B cell (primary cell): Measurements from ENCODE around the gene RIN2. TPM values are rescaled to one million over a fixed set of nuclear protein-coding genes. Genes with fewer than 3 reads are reported as not detected.

Source experiments
- ATAC-seq: fragments of 200-7000 bp; cut with Tn5 transposase; one replicate; pipeline ENCODE4 v1.10.0; 2021; ENCODE audit warnings: low read depth, mild to moderate bottlenecking, moderate number of reproducible peaks, moderate library complexity
- CTCF ChIA-PET: fragments of 350-600 bp; sonication (Branson Sonifier 250); formaldehyde crosslinking; loops from one replicate; lab custom pipeline; 2021; ENCODE audit warnings: antibody characterized with exemption, inconsistent platforms; lab: Charles Lee
- POLR2A ChIA-PET: fragments of 350-600 bp; sonication (Branson Sonifier 250); formaldehyde crosslinking; loops from one replicate; lab custom pipeline; 2021; ENCODE audit warnings: antibody characterized with exemption; lab: Charles Lee
- DNase-seq: peaks from one replicate; pipeline ENCODE4 v3.0.0; 2013
- H2AFZ ChIP-seq: 2 replicates; pipeline ENCODE4 v1.6.1; 2012; ENCODE audit warnings: mild to moderate bottlenecking, low read depth, low read length; ENCODE audit not compliant: insufficient read depth, poor library complexity, severe bottlenecking
- H3K27ac ChIP-seq, 2 donors: 1 replicate in 1 of 2; 2 replicates in 1 of 2; pipeline ENCODE4 v1.5.1; 2012 to 2013; ENCODE audit warnings: low read length in 2 of 2, mild to moderate bottlenecking in 2 of 2, moderate library complexity in 1 of 2
- H3K27me3 ChIP-seq, 4 experiments: fragments of 200-600 bp in 1 of 4; sonication (generic) in 1 of 4; replicated peaks in 1 of 4; 1 replicate in 2 of 4; 2 replicates in 2 of 4; pipeline versions ENCODE4 v1.6.1 to v1.7.0; 2013 to 2016; ENCODE audit warnings: low read length in 3 of 4, mild to moderate bottlenecking in 2 of 4, mixed read lengths in 1 of 4, moderate library complexity in 1 of 4; ENCODE audit not compliant: insufficient read depth in 4 of 4, control insufficient read depth in 3 of 4; ENCODE audit errors: control extremely low read depth in 1 of 4
- H3K36me3 ChIP-seq, 2 experiments: replicated peaks in 1 of 2; 1 replicate in 1 of 2; 2 replicates in 1 of 2; pipeline versions ENCODE4 v1.6.1 to v1.7.1; 2013; ENCODE audit warnings: low read length in 1 of 2; ENCODE audit not compliant: insufficient read depth in 2 of 2, control insufficient read depth in 1 of 2; ENCODE audit errors: control extremely low read depth in 1 of 2, extremely low read depth in 1 of 2
- H3K4me1 ChIP-seq, 2 donors: fragments of 200-600 bp in 1 of 2; sonication (generic) in 1 of 2; 1 replicate in 1 of 2; 2 replicates in 1 of 2; pipeline versions ENCODE4 v1.5.1 to v1.6.1; 2013 to 2017; ENCODE audit warnings: low read length in 2 of 2; ENCODE audit not compliant: control insufficient read depth in 2 of 2, insufficient read depth in 2 of 2
- H3K4me2 ChIP-seq: replicated peaks from 2 replicates; pipeline ENCODE3; 2012; ENCODE audit warnings: mild to moderate bottlenecking, low read depth, low read length; ENCODE audit not compliant: poor library complexity, severe bottlenecking
- H3K4me3 ChIP-seq, 5 experiments: fragments of 200-600 bp in 1 of 5; sonication (generic) in 1 of 5; 1 replicate in 3 of 5; 2 replicates in 2 of 5; pipeline versions ENCODE4 v1.5.1 to v1.7.0; 2011 to 2016; ENCODE audit warnings: low read length in 4 of 5, mild to moderate bottlenecking in 4 of 5, low read depth in 2 of 5, control low read depth in 1 of 5, moderate library complexity in 1 of 5; ENCODE audit not compliant: insufficient read depth in 1 of 5; ENCODE audit errors: control extremely low read depth in 1 of 5, extremely low read depth in 1 of 5
- H3K79me2 ChIP-seq: fragments of 200-600 bp; sonication (generic); one replicate; pipeline ENCODE4 v1.6.0; 2016; ENCODE audit warnings: low read length; ENCODE audit not compliant: control insufficient read depth, insufficient read depth
- H3K9ac ChIP-seq: fragments of 200-600 bp; sonication (generic); 2 replicates; pipeline ENCODE4 v1.6.1; 2017; ENCODE audit warnings: mild to moderate bottlenecking, low read length, moderate library complexity
- H3K9me3 ChIP-seq, 3 donors: one replicate each; pipeline versions ENCODE4 v1.6.1 to v1.7.1; 2013; ENCODE audit warnings: low read length in 2 of 3; ENCODE audit not compliant: control insufficient read depth in 2 of 3, insufficient read depth in 1 of 3; ENCODE audit errors: control extremely low read depth in 1 of 3
- H4K20me1 ChIP-seq: 2 replicates; pipeline ENCODE4 v1.6.0; 2012; ENCODE audit warnings: mild to moderate bottlenecking, low read length; ENCODE audit not compliant: insufficient read depth, control insufficient read depth, poor library complexity, severe bottlenecking
- H3K27ac Mint-ChIP-seq: one replicate; pipeline ENCODE4 v1.8.0; 2021; ENCODE audit warnings: mixed read lengths
- H3K27me3 Mint-ChIP-seq: one replicate; pipeline ENCODE4 v1.8.0; 2021; ENCODE audit warnings: mixed read lengths
- H3K4me1 Mint-ChIP-seq: one replicate; pipeline ENCODE4 v1.8.0; 2021; ENCODE audit warnings: mixed read lengths
- H3K4me3 Mint-ChIP-seq: one replicate; pipeline ENCODE4 v1.8.0; 2021; ENCODE audit warnings: mixed read lengths
- H3K9me3 Mint-ChIP-seq: one replicate; pipeline ENCODE4 v1.8.0; 2022; ENCODE audit warnings: mixed read lengths; ENCODE audit not compliant: insufficient read depth
- EZH2 ChIP-seq: IDR thresholded peaks from 2 replicates; pipeline ENCODE4 v1.6.1; 2012; ENCODE audit warnings: borderline replicate concordance, low read depth, mild to moderate bottlenecking, moderate library complexity, low read length; ENCODE audit not compliant: insufficient read depth, poor library complexity, severe bottlenecking
- WGBS: methylation state at CpG from one replicate; pipeline ENCODE4 v1.1.5; 2013; ENCODE audit warnings: missing lambda C conversion rate; ENCODE audit not compliant: insufficient coverage; 5-methylcytosine and 5-hydroxymethylcytosine counted together
- intact Hi-C: fragments of 100-400 bp; cut with micrococcal nuclease; formaldehyde crosslinking; loops from one replicate; pipeline ENCODE4 v1.10.0; 2022
- polyA plus RNA-seq: library from polyadenylated mRNA; depleted of rRNA; stranded (reverse); fragments of >200 nt; gene quantifications from 2 replicates; pipeline ENCODE4 v1.2.3, GENCODE V29; 2012
- total RNA-seq, 2 donors: library from RNA; stranded (reverse); fragments of 120-200 nt in 1 of 2; gene quantifications; 1 replicate in 1 of 2; 2 replicates in 1 of 2; pipeline versions ENCODE4 v1.2.3 to v1.2.4, GENCODE V29; 2013 to 2022
- TF ChIP-seq, protein P1 (sequence below): fragments of 200-600 bp; IDR thresholded peaks from one replicate; pipeline ENCODE4 v1.8.0; 2022; ENCODE audit warnings: antibody characterized with exemption, mild to moderate bottlenecking

RIN2 gene
- total and polyA plus RNA-seq, 2 donors (not counting 1 experiment from before 2014, with no cell fraction given), result 0.15 to 0.32 TPM

DNA sequence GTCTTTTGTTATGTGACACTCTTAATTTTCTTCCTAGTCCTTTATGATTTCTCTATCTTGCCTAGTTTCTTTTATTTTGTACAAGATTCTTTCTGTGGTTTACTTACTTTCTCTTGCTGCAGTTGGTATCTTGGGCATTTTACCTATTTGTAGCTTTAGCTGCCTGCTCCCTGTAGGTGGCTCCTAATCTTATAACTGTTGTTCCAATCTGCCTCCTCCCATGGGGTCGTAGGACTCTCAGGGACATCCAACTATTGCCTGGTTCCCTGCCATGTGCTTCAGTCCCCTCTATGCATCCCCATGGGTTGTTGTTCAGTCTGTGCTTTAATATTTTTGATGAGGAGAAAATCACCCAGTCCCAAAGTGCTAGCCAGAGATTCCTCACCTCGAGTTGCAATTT is 31.4 kb downstream of the RIN2 start:
- intact Hi-C loops, result no loop called here
- Mint-ChIP-seq H3K27me3 (peaks cover 12% of the 10 kb centered on the region), H3K4me3 (no peak overlapping the region), H3K4me1 (peaks cover 8% of the 10 kb centered on the region), H3K27ac (no peak overlapping the region), H3K9me3 (peaks cover 4% of the 10 kb centered on the region)
- Histone ChIP-seq H3K4me1 (peaks cover 6 to 7% of the 10 kb centered on the region in 2 donors), H3K4me2 (no peak overlapping the region), H3K79me2 (no peaks in the 10 kb centered on the region), H3K36me3 (no peaks in the 10 kb centered on the region), H3K27me3 (no peaks in the 10 kb centered on the region), H3K9me3 (peaks cover 0 to 5% (median 3%) of the 10 kb centered on the region in 3 donors), H3K9ac (no peak overlapping the region), H2AFZ (no peak overlapping the region), H4K20me1 (no peaks in the 10 kb centered on the region), H3K4me3 (no peak overlapping the region), H3K27ac (no peak overlapping the region)
- ATAC-seq (no peak), DNase-seq (no peak)
- ChIA-PET POLR2A (no interaction called here), CTCF (interaction anchor here (1.2 to 1.6 kb wide), 2 partner anchors 13 to 38 kb away, joined by 4 to 5 read pairs; no protein-coding TSS in a partner anchor)
- WGBS, result 49% methylated on average over 2 of the region's 2 CpGs
- TF ChIP-seq, protein P1, sequence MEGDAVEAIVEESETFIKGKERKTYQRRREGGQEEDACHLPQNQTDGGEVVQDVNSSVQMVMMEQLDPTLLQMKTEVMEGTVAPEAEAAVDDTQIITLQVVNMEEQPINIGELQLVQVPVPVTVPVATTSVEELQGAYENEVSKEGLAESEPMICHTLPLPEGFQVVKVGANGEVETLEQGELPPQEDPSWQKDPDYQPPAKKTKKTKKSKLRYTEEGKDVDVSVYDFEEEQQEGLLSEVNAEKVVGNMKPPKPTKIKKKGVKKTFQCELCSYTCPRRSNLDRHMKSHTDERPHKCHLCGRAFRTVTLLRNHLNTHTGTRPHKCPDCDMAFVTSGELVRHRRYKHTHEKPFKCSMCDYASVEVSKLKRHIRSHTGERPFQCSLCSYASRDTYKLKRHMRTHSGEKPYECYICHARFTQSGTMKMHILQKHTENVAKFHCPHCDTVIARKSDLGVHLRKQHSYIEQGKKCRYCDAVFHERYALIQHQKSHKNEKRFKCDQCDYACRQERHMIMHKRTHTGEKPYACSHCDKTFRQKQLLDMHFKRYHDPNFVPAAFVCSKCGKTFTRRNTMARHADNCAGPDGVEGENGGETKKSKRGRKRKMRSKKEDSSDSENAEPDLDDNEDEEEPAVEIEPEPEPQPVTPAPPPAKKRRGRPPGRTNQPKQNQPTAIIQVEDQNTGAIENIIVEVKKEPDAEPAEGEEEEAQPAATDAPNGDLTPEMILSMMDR, result no peak
- no peak for TF ChIP-seq EZH2

DNA sequence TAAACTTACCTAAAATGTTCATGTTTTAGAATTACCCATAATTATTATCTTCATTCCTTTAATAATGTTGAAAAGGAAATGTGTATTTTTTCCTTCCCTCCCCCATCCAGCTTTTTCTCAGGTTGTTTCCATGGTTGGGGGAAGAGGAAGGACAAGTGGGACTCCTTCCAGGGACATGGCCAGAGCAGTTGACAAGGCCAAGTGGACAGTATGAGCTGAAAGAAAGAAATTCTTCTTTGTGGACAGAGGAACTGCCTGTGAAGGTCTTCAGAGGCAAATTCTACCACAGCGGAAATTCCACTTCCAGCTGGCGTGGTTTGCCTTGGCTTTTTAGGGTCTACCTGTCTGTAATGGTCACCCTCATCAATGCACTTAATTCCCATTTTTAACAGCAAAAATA is 33.8 kb downstream of the RIN2 start:
- H3K4me3 Mint-ChIP-seq, result no peak overlapping the region
- TF ChIP-seq EZH2, result no peak
- TF ChIP-seq, protein P1, result no peak
- no peak overlapping the region for H2AFZ ChIP-seq
- no peak overlapping the region for H3K4me2 ChIP-seq
- ATAC-seq (no peak), DNase-seq (no peak)
- no peaks in the 10 kb centered on the region for H3K27me3 ChIP-seq
- POLR2A ChIA-PET, result no interaction called here
- H3K4me1 ChIP-seq, result no peaks in the 10 kb centered on the region
- H3K9ac ChIP-seq, result no peak overlapping the region
- no peak overlapping the region for H3K4me3 ChIP-seq
- peaks cover 12% of the 10 kb centered on the region for H3K27me3 Mint-ChIP-seq
- peaks cover 4% of the 10 kb centered on the region for H3K9me3 Mint-ChIP-seq
- H3K9me3 ChIP-seq, result peaks cover 0 to 5% (median 3%) of the 10 kb centered on the region in 3 donors
- no peaks in the 10 kb centered on the region for H3K79me2 ChIP-seq
- H3K27ac Mint-ChIP-seq, result no peak overlapping the region
- H3K36me3 ChIP-seq, result no peaks in the 10 kb centered on the region
- intact Hi-C loops, result no loop called here
- H3K4me1 Mint-ChIP-seq, result no peaks in the 10 kb centered on the region
- no peak overlapping the region for H3K27ac ChIP-seq
- CTCF ChIA-PET, result interaction anchor here (1.1 kb wide), 1 partner anchor 21 kb away, joined by 4 read pairs; no protein-coding TSS in a partner anchor
- 100% methylated on average over 1 of the region's 2 CpGs for whole genome bisulfite sequencing
- no peaks in the 10 kb centered on the region for H4K20me1 ChIP-seq
